Upper lobe of left lung (tissue), 4 donors: ENCODE data around the gene SDE2.

Experiments
- CTCF ChIP-seq, 6 experiments: fragments of 450-650 bp in 4 of 6; fragments of 200-600 bp in 2 of 6; sonication (generic) in 2 of 6; IDR thresholded peaks; one replicate each; pipeline ENCODE4 v1.5.1; 2016 to 2019; ENCODE audit warnings: antibody characterized with exemption in 6 of 6
- EP300 ChIP-seq, 4 donors: sonication (generic); formaldehyde crosslinking; IDR thresholded peaks; one replicate each; pipeline ENCODE4 v1.5.1; 2017; ENCODE audit warnings: antibody characterized with exemption in 4 of 4, control low read depth in 2 of 4
- POLR2A ChIP-seq, 4 donors: fragments of 450-650 bp; IDR thresholded peaks; one replicate each; pipeline ENCODE4 v1.5.1; 2016 to 2017; ENCODE audit warnings: antibody characterized with exemption in 4 of 4, mild to moderate bottlenecking in 2 of 4
- POLR2AphosphoS5 ChIP-seq, 2 donors: sonication (generic); formaldehyde crosslinking; IDR thresholded peaks; one replicate each; pipeline ENCODE4 v1.5.1; 2017; ENCODE audit warnings: antibody characterized with exemption in 2 of 2

DNA sequence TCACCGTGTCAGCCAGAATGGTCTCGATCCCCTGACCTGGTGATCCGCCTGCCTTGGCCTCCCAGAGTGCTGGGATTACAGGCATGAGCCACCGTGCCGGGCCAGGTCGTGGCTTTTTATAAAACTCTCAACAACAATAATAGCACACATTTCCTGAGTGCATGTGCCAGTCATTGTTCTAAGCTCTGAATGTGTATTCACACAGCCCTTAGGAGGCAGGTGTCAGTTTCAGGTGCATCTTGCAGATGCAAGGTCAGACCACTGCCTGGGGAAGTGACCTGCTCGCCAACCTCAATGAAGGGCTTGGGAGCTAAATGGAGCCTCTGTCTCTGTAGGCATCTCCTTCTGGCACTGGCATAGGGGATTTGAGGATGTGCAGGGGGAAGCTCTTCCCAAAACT, 56.6 kb downstream of the SDE2 start:
- TF ChIP-seq CTCF (IDR thresholded peaks at IDR 0.05) (no peak), POLR2A (IDR thresholded peaks at IDR 0.05) (no peak), EP300 (IDR thresholded peaks at IDR 0.05) (no peak), POLR2AphosphoS5 (IDR thresholded peaks at IDR 0.05) (no peak)
